Stomach (tissue), 9 donors: ENCODE measurements around the gene KIFC3. TPM values are rescaled to one million over a fixed set of nuclear protein-coding genes. Genes with fewer than 3 reads are reported as not detected.
"Not testable (repeated sequence)": the region's sequence is repeated elsewhere in the genome, so short reads cannot be mapped to it uniquely, and the experiment has no call there.

Source experiments
- DNase-seq, 2 donors: peaks; one replicate each; pipeline versions ENCODE4 v3.0.0 to v3.0.0-alpha.2; 2013 to 2019
- H3K27ac ChIP-seq, 5 donors: fragments of 200-600 bp in 4 of 5; sonication (generic) in 4 of 5; one replicate each; pipeline ENCODE4 v1.5.1; 2013 to 2019; ENCODE audit warnings: mild to moderate bottlenecking in 1 of 5, moderate library complexity in 1 of 5
- H3K27me3 ChIP-seq, 3 donors: fragments of 200-600 bp; sonication (generic); one replicate each; pipeline ENCODE4 v1.5.1; 2017 to 2019; ENCODE audit warnings: mixed run types in 1 of 3
- H3K36me3 ChIP-seq, 4 donors: fragments of 200-600 bp; sonication (generic); 1 replicate in 3 of 4; 2 replicates in 1 of 4; pipeline ENCODE4 v1.5.1; 2016 to 2019
- H3K4me1 ChIP-seq, 4 donors: fragments of 200-600 bp; sonication (generic); one replicate each; pipeline ENCODE4 v1.5.1; 2016 to 2019
- H3K4me3 ChIP-seq, 4 donors: fragments of 200-600 bp; sonication (generic) in 3 of 4; one replicate each; pipeline ENCODE4 v1.5.1; 2016 to 2019; ENCODE audit warnings: mild to moderate bottlenecking in 1 of 4
- H3K9me3 ChIP-seq, 4 donors: fragments of 200-600 bp; sonication (generic); one replicate each; pipeline ENCODE4 v1.5.1; 2016 to 2019
- CTCF ChIP-seq, 7 experiments: fragments of 450-650 bp in 4 of 7; fragments of 200-600 bp in 3 of 7; sonication (generic) in 3 of 7; IDR thresholded peaks; one replicate each; pipeline ENCODE4 v1.5.1; 2016 to 2019; ENCODE audit warnings: antibody characterized with exemption in 7 of 7, control low read depth in 2 of 7, mild to moderate bottlenecking in 1 of 7
- EP300 ChIP-seq: sonication (generic); formaldehyde crosslinking; IDR thresholded peaks from one replicate; pipeline ENCODE4 v1.6.1; 2017; ENCODE audit warnings: antibody characterized with exemption
- POLR2A ChIP-seq, 4 donors: fragments of 450-650 bp; IDR thresholded peaks; one replicate each; pipeline ENCODE4 v1.6.1; 2016; ENCODE audit warnings: antibody characterized with exemption in 4 of 4, control low read depth in 2 of 4, mild to moderate bottlenecking in 1 of 4, moderate library complexity in 1 of 4
- POLR2AphosphoS5 ChIP-seq, 3 donors: sonication (generic); formaldehyde crosslinking; IDR thresholded peaks; one replicate each; pipeline ENCODE4 v1.6.1; 2016; ENCODE audit warnings: antibody characterized with exemption in 3 of 3
- WGBS, 5 donors: extraction: QIAGEN DNeasy Blood & Tissue Kit in 3 of 5; methylation state at CpG; one replicate each; pipeline versions ENCODE4 v1.1.5 to v1.1.7; 2013 to 2018; 5-methylcytosine and 5-hydroxymethylcytosine counted together
- intact Hi-C: fragments of 100-400 bp; cut with DNase I; formaldehyde crosslinking; loops from one replicate; pipeline ENCODE4 v1.15.1; 2023; ENCODE audit warnings: low total_unique reads
- polyA plus RNA-seq, 3 donors: library from polyadenylated mRNA; stranded (reverse); fragments of 200-250 nt; gene quantifications; one replicate each; pipeline ENCODE4 v1.2.3, GENCODE V29; 2013
- total RNA-seq, 5 donors: library from RNA; depleted of rRNA; stranded (reverse); fragments of >200 nt; gene quantifications; one replicate each; pipeline versions ENCODE4 v1.1.0 to v1.2.3, GENCODE V29; 2014 to 2016
- donor health status: healthy with polysubstance abuse.
- donor health status: Bipolar disorder and iron deficiency.
- donor health status: healthy.

The KIFC3 gene
- total and polyA plus RNA-seq, 8 donors: 2.3 to 249 (median 31.1) TPM

DNA sequence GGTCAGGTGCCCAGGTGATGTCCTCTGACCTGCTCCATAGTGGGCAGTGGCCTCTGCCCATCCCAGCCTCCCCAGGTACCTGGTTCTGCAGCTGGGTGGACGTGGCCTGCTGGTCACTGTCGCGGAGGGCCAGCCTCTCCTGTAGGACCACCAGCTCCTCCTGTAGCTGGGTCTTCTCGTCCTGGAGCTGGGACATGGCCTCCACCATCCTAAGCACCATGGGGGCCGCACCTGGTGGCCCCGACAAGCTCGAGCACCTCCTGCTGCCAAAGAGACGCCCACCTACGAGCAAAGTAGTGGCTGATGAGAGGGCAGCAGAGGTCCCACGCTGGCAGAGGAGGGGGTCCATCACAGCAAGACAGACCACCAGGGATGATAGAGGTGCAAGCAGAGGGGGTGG is 16.9 kb downstream of the KIFC3 start:
- no peaks in the 10 kb centered on the region for H3K9me3 ChIP-seq
- peaks cover 8 to 18% (median 15%) of the 10 kb centered on the region in 4 donors for H3K4me1 ChIP-seq
- TF ChIP-seq POLR2AphosphoS5 (IDR thresholded peaks at IDR 0.05): no peak
- no peak for TF ChIP-seq CTCF (IDR thresholded peaks at IDR 0.05)
- no peak for TF ChIP-seq POLR2A (IDR thresholded peaks at IDR 0.05)
- TF ChIP-seq EP300: no peak
- intact Hi-C loops: no loop called here
- H3K36me3 ChIP-seq: peaks cover 8 to 78% (median 60%) of the 10 kb centered on the region in 4 donors
- no peak overlapping the region for H3K27ac ChIP-seq
- WGBS, 5 donors: 80 to 95% (median 94%) methylated on average over 4 to 10 of the region's 10 CpGs
- no peak overlapping the region for H3K4me3 ChIP-seq
- DNase-seq: no peak
- H3K27me3 ChIP-seq: no peaks in the 10 kb centered on the region

DNA sequence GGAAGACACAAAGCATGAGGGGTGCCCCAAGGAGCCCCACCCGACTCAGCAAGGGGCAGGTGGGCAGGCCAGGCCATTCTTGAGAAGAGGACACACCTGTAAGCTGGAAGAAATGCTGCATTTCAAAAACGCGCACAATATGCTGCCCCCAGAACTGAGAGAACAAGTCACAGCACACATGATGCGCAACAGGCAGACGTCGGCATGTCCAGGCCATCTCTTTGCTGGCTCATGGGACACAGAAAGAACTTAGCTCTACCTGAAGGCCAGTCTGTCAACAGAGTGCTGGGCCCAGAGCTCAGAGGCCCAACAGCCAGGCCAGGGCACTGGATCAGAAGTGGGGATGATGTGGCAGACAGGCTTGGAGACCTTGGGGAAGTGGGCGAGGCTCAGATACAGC is 18.0 kb downstream of the KIFC3 start:
- no peak for DNase-seq
- Histone ChIP-seq H3K9me3 (no peaks in the 10 kb centered on the region), H3K4me1 (peaks cover 8 to 18% (median 15%) of the 10 kb centered on the region in 4 donors), H3K27me3 (no peaks in the 10 kb centered on the region), H3K4me3 (no peak overlapping the region), H3K27ac (no peak overlapping the region), H3K36me3 (peaks cover 9 to 77% (median 56%) of the 10 kb centered on the region in 4 donors)
- TF ChIP-seq POLR2AphosphoS5 (IDR thresholded peaks at IDR 0.05): no peak
- no peak for TF ChIP-seq EP300
- no peak for TF ChIP-seq CTCF (IDR thresholded peaks at IDR 0.05)
- no peak for TF ChIP-seq POLR2A (IDR thresholded peaks at IDR 0.05)
- intact Hi-C loops: no loop called here
- 91 to 93% (median 92%) methylated on average over 7 of the region's 7 CpGs for WGBS, 5 donors

DNA sequence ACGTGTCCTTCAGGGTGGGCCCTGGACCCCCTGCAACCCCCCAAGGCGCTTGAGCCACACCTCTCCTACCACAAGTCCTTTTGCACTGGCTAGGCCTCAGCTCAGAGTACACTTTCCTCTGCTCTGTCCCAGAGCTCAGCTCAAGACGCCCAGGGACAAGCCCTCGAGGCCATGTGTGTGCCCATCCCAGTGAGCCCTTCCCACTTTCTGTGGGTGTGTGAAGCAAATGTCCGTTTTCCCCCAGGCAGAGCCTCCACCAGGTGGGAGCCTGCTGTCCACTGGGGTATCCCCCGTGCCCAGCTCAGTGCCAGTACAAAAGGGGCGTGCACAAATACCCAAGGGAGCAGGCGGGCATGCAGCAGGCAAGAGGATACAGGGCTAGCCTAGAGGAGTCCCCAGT is 18.4 kb downstream of the KIFC3 start:
- Histone ChIP-seq H3K4me1 (peaks cover 8 to 18% (median 15%) of the 10 kb centered on the region in 4 donors), H3K9me3 (no peaks in the 10 kb centered on the region), H3K27me3 (no peaks in the 10 kb centered on the region), H3K36me3 (peaks cover 14 to 77% (median 56%) of the 10 kb centered on the region in 4 donors), H3K27ac (no peak overlapping the region), H3K4me3 (no peak overlapping the region)
- DNase-seq: no peak
- intact Hi-C loops: no loop called here
- WGBS, 5 donors: 85 to 93% (median 87%) methylated on average over 8 of the region's 8 CpGs
- TF ChIP-seq POLR2A (IDR thresholded peaks at IDR 0.05) (no peak), EP300 (no peak), POLR2AphosphoS5 (IDR thresholded peaks at IDR 0.05) (no peak), CTCF (IDR thresholded peaks at IDR 0.05) (no peak)

- Histone ChIP-seq H3K4me3 (no peak overlapping the region), H3K27me3 (no peaks in the 10 kb centered on the region), H3K9me3 (no peaks in the 10 kb centered on the region), H3K4me1 (peaks cover 8 to 18% (median 15%) of the 10 kb centered on the region in 4 donors), H3K27ac (no peak overlapping the region), H3K36me3 (peaks cover 9 to 73% (median 53%) of the 10 kb centered on the region in 4 donors)
- TF ChIP-seq POLR2A (IDR thresholded peaks at IDR 0.05) (no peak), CTCF (IDR thresholded peaks at IDR 0.05) (no peak)
- DNase-seq: no peak
- 82 to 88% (median 86%) methylated on average over 4 of the region's 4 CpGs for WGBS, 5 donors
- intact Hi-C loops: no loop called here
Measured at GRCh38 chr16:57783116-57783515, 19.2 kb downstream of the KIFC3 start.

GRCh38 chr16:57782607-57783055 is 19.7 kb downstream of the KIFC3 start:
- WGBS, 5 donors: 81 to 94% (median 93%) methylated on average over 11 of the region's 11 CpGs
- Histone ChIP-seq H3K4me1 (peaks cover 8 to 17% (median 14%) of the 10 kb centered on the region in 4 donors), H3K36me3 (peaks cover 9 to 72% (median 52%) of the 10 kb centered on the region in 4 donors)
- H3K27ac ChIP-seq, H3K27me3 ChIP-seq, DNase-seq, H3K9me3 ChIP-seq, intact Hi-C loops, H3K4me3 ChIP-seq: not testable (repeated sequence)
